HCT116 (cell line): Measurements from ENCODE around the gene INPP5F. TPM values are rescaled to one million over a fixed set of nuclear protein-coding genes. Genes with fewer than 3 reads are reported as not detected.

Experiments
- ATAC-seq: fragments of 200-7000 bp; cut with Tn5 transposase; 2 replicates; pipeline ENCODE4 v1.9.1; 2020; ENCODE audit warnings: mild to moderate bottlenecking, moderate library complexity
- BruUV-seq: library from RNA; stranded (reverse); fragments of 400-500 nt; replicated peaks from 2 replicates; lab custom pipeline; 2021; lab: Mats Ljungman, UMichigan
- CTCF ChIA-PET: fragments of 300-600 bp; sonication (Branson Sonifier 250); formaldehyde crosslinking; loops from one replicate; lab custom pipeline; 2021; ENCODE audit warnings: antibody characterized with exemption; lab: Charles Lee
- POLR2A ChIA-PET: fragments of 300-600, 350-600 bp; sonication (Branson Sonifier 250); formaldehyde crosslinking; loops from one replicate; lab custom pipeline; 2021; ENCODE audit warnings: antibody characterized with exemption; lab: Charles Lee
- RAD21 ChIA-PET, 2 experiments: fragments of 300-600 bp; sonication (Branson Sonifier 250); formaldehyde crosslinking; loops; one replicate each; lab custom pipeline; 2023; ENCODE audit warnings: low total read pairs in 2 of 2; ENCODE audit not compliant: uncharacterized antibody in 2 of 2, unreplicated experiment in 2 of 2, low non-redundant PET in 1 of 2; lab: Charles Lee
- DNase-seq: peaks from one replicate; pipeline ENCODE4 v3.0.0-alpha.2; 2010; ENCODE audit warnings: low read depth, low spot score
- H2AFZ ChIP-seq: fragments of 200-600 bp; shearing (Covaris generic), sonication (generic); 2 replicates; pipeline ENCODE4 v1.6.1; 2017; ENCODE audit warnings: low read depth, mixed run types, mixed read lengths, antibody characterized with exemption, low read length; ENCODE audit not compliant: poor library complexity, severe bottlenecking
- H3K27ac ChIP-seq: 2 replicates; pipeline ENCODE4 v1.5.1; 2012; ENCODE audit warnings: low read depth, low read length
- H3K27me3 ChIP-seq: fragments of 200-600 bp; sonication (generic); 2 replicates; pipeline ENCODE4 v1.6.1; 2016; ENCODE audit warnings: mixed run types, low read length, mixed read lengths; ENCODE audit not compliant: insufficient read depth
- H3K36me3 ChIP-seq, 2 experiments: fragments of 200-500 bp in 1 of 2; fragments of 200-600 bp in 1 of 2; sonication (Bioruptor generic) in 1 of 2; sonication (generic) in 1 of 2; 2 replicates each; pipeline versions ENCODE4 v1.5.1 to v1.6.1; 2014 to 2016; ENCODE audit warnings: low read length in 2 of 2, inconsistent platforms in 1 of 2, mixed read lengths in 1 of 2, mixed run types in 1 of 2; ENCODE audit not compliant: insufficient read depth in 2 of 2, control insufficient read depth in 1 of 2
- H3K4me1 ChIP-seq, 2 experiments: fragments of 200-600 bp in 1 of 2; sonication (generic) in 1 of 2; 2 replicates each; pipeline versions ENCODE4 v1.5.1 to v1.6.1; 2012 to 2017; ENCODE audit warnings: low read length in 2 of 2, inconsistent platforms in 1 of 2, mild to moderate bottlenecking in 1 of 2, mixed read lengths in 1 of 2, mixed run types in 1 of 2, moderate library complexity in 1 of 2; ENCODE audit not compliant: insufficient read depth in 2 of 2, control insufficient read depth in 1 of 2
- H3K4me2 ChIP-seq: fragments of 200-600 bp; sonication (generic); 2 replicates; pipeline ENCODE4 v1.6.1; 2017; ENCODE audit warnings: mixed run types, low read length, mixed read lengths
- H3K4me3 ChIP-seq, 2 experiments: fragments of 200-600 bp in 1 of 2; sonication (generic) in 1 of 2; replicated peaks in 1 of 2; 2 replicates each; pipeline ENCODE4 v1.5.1; 2011 to 2016; ENCODE audit warnings: low read length in 2 of 2, control low read depth in 1 of 2, low read depth in 1 of 2, mild to moderate bottlenecking in 1 of 2, mixed read lengths in 1 of 2, mixed run types in 1 of 2
- H3K79me2 ChIP-seq: fragments of 200-600 bp; sonication (generic); 2 replicates; pipeline ENCODE4 v1.6.1; 2017; ENCODE audit warnings: mild to moderate bottlenecking, mixed run types, low read length, moderate library complexity, mixed read lengths; ENCODE audit not compliant: insufficient read depth
- H3K9ac ChIP-seq: fragments of 200-600 bp; sonication (generic); 2 replicates; pipeline ENCODE4 v1.6.1; 2016; ENCODE audit warnings: low read length, mixed read lengths
- H3K9me2 ChIP-seq: fragments of 200-600 bp; sonication (generic), shearing (Covaris generic); 2 replicates; pipeline ENCODE4 v1.6.1; 2017; ENCODE audit warnings: mixed run types, mild to moderate bottlenecking, moderate library complexity; ENCODE audit not compliant: insufficient read depth
- H3K9me3 ChIP-seq, 2 experiments: fragments of 200-500 bp in 1 of 2; fragments of 200-600 bp in 1 of 2; sonication (Bioruptor generic) in 1 of 2; sonication (generic) in 1 of 2; 2 replicates each; pipeline ENCODE4 v1.6.1; 2014 to 2017; ENCODE audit warnings: low read length in 2 of 2, mixed read lengths in 2 of 2, inconsistent platforms in 1 of 2, low read depth in 1 of 2, mild to moderate bottlenecking in 1 of 2, mixed run types in 1 of 2, moderate library complexity in 1 of 2; ENCODE audit not compliant: control insufficient read depth in 1 of 2, insufficient read depth in 1 of 2
- H4K20me1 ChIP-seq: fragments of 200-600 bp; sonication (generic), shearing (Covaris generic); 2 replicates; pipeline ENCODE4 v1.6.1; 2017; ENCODE audit warnings: mixed run types, mild to moderate bottlenecking, moderate library complexity; ENCODE audit not compliant: insufficient read depth
- ATF3 ChIP-seq: IDR thresholded peaks from 2 replicates; pipeline ENCODE4 v1.6.1; 2012
- ELF1 ChIP-seq: IDR thresholded peaks from 2 replicates; pipeline ENCODE4 v1.6.1; 2012; ENCODE audit warnings: low read depth, borderline replicate concordance
- POLR2A ChIP-seq: IDR thresholded peaks from 2 replicates; pipeline ENCODE4 v1.7.0; 2011; ENCODE audit warnings: borderline replicate concordance; ENCODE audit not compliant: insufficient read depth, insufficient read length; ENCODE audit errors: extremely low read depth
- SIN3A ChIP-seq: IDR thresholded peaks from 2 replicates; pipeline ENCODE4 v1.6.1; 2012; ENCODE audit warnings: low read depth
- TCF7L2 ChIP-seq: IDR thresholded peaks from 2 replicates; pipeline ENCODE4 v1.7.0; 2011; ENCODE audit warnings: borderline replicate concordance, inconsistent platforms; ENCODE audit not compliant: insufficient read depth, insufficient read length; ENCODE audit errors: extremely low read depth
- intact Hi-C: fragments of 100-400 bp; cut with micrococcal nuclease; formaldehyde crosslinking; loops from 2 replicates; pipeline ENCODE4 v1.10.0; 2022
- total RNA-seq: library from RNA; stranded (reverse); gene quantifications from one replicate; pipeline ENCODE4 v1.2.1, GENCODE V29; 2021; ENCODE audit not compliant: unreplicated experiment

The INPP5F gene
- total RNA-seq, 1 experiment from 2014 or later = 21.6 TPM

- no peak overlapping the region for H3K4me3 ChIP-seq
- POLR2A ChIA-PET = interaction anchor here (1.5 to 2.4 kb wide), 2 partner anchors 10 to 84 kb away, joined by 3 to 10 read pairs; partner anchors contain the start of genes BAG3 and INPP5F
- H3K9me3 ChIP-seq = no peaks in the 10 kb centered on the region
- peak overlapping the region; percentile 25; the same call in 1 of the 2 replicates for H3K4me2 ChIP-seq
- H3K9me2 ChIP-seq = no peaks in the 10 kb centered on the region
- intact Hi-C loops = no loop called here
- H2AFZ ChIP-seq = no peak overlapping the region
- no peaks in the 10 kb centered on the region for H3K27me3 ChIP-seq
- no peak overlapping the region for H3K9ac ChIP-seq
- BruUV-seq = no TSS peak
- H3K36me3 ChIP-seq = no peaks in the 10 kb centered on the region
- H3K79me2 ChIP-seq = peaks cover 23% of the 10 kb centered on the region
- RAD21 ChIA-PET = interaction anchor here in 1 of 2 experiments (1.8 kb wide), 1 partner anchor 15 kb away, joined by 5 read pairs; no protein-coding TSS in a partner anchor
- ATAC-seq (no peak), DNase-seq (no peak)
- H3K27ac ChIP-seq = no peak overlapping the region
- TF ChIP-seq ELF1 = no peak
- TF ChIP-seq TCF7L2 = no peak
- CTCF ChIA-PET = interaction anchor here (1.0 to 5.1 kb wide), 5 partner anchors 10 to 127 kb away, joined by 3 to 36 read pairs (median 4); partner anchors contain the start of gene INPP5F
- H4K20me1 ChIP-seq = no peaks in the 10 kb centered on the region
- H3K4me1 ChIP-seq = peaks cover 40 to 56% of the 10 kb centered on the region in 2 experiments
Observed at GRCh38 chr10:119735451-119735850, 9.6 kb downstream of the INPP5F start.

GRCh38 chr10:119736220-119736619, 10.4 kb downstream of the INPP5F start:
- DNase-seq (no peak), ATAC-seq (no peak)
- Histone ChIP-seq H3K9me3 (no peaks in the 10 kb centered on the region), H4K20me1 (no peaks in the 10 kb centered on the region), H3K9me2 (no peaks in the 10 kb centered on the region), H3K4me2 (no peak overlapping the region), H2AFZ (no peak overlapping the region), H3K36me3 (no peaks in the 10 kb centered on the region), H3K27me3 (no peaks in the 10 kb centered on the region), H3K4me1 (peaks cover 40 to 56% of the 10 kb centered on the region in 2 experiments), H3K79me2 (peaks cover 23% of the 10 kb centered on the region), H3K27ac (no peak overlapping the region), H3K9ac (no peak overlapping the region), H3K4me3 (no peak overlapping the region)
- BruUV-seq = no TSS peak
- CTCF ChIA-PET = interaction anchor here (1.0 to 5.1 kb wide), 2 partner anchors 10 to 15 kb away, joined by 5 to 36 read pairs; partner anchors contain the start of gene INPP5F
- intact Hi-C loops = no loop called here
- TF ChIP-seq POLR2A (no peak), ATF3 (no peak), ELF1 (no peak), SIN3A (no peak)
- POLR2A ChIA-PET = interaction anchor here (2.4 kb wide), 1 partner anchor 10 kb away, joined by 10 read pairs; the partner anchor contains the start of gene INPP5F
- RAD21 ChIA-PET = no interaction called here
